SK-N-MC (cell line): ENCODE measurements around the gene LNX2.

ENCODE experiments used
- EZH2 ChIP-seq: fragments of 200-600 bp; sonication (generic); IDR thresholded peaks from one replicate; pipeline ENCODE4 v1.6.1; 2017; ENCODE audit warnings: antibody characterized with exemption
- POLR2AphosphoS5 ChIP-seq: IDR thresholded peaks from 2 replicates; pipeline ENCODE4 v1.6.1; 2012; ENCODE audit warnings: mild to moderate bottlenecking, low read depth, low read length, borderline replicate concordance

- TF ChIP-seq EZH2 (no peak), POLR2AphosphoS5 (no peak)
Observed at GRCh38 chr13:27500806-27501534, 119.4 kb downstream of the LNX2 start.
